ENCODE results near the gene APOL6. TPM values are rescaled to one million over a fixed set of nuclear protein-coding genes. Genes with fewer than 3 reads are reported as not detected.

APOL6 gene
- total and polyA plus RNA-seq, 9 of the 15 experiments (the other 6 are each of a cell fraction or from before 2014, with no cell fraction given), result 0.29 to 1.2 (median 0.70) TPM

DNA sequence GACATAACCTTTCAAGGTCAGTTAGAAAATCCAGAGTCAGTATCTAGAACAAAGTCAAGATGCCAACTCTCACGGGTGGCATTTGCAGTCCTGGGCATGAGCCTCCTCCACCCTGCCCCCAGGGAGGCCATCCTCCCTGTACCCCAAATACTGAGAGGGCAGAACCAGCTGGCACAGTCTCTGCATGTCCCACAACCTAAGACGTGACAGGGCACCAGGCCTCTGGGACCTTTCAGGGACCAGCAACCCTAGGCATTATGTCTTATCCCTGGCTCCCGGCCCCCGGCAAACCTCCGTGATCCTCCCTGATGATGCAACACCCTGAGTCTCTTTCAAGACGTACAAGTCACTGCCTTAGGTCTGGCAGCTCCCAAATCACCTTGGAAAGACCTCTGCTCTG lies 33.1 kb upstream of the APOL6 start (continued):
- TF ChIP-seq TCF7L2 (IDR thresholded peaks at IDR 0.05; ENCODE audit: low read depth, low read length) (no peak), ZNF253 (CRISPR knock-in tag; conservative IDR thresholded peaks at IDR 0.05) (no peak)

DNA sequence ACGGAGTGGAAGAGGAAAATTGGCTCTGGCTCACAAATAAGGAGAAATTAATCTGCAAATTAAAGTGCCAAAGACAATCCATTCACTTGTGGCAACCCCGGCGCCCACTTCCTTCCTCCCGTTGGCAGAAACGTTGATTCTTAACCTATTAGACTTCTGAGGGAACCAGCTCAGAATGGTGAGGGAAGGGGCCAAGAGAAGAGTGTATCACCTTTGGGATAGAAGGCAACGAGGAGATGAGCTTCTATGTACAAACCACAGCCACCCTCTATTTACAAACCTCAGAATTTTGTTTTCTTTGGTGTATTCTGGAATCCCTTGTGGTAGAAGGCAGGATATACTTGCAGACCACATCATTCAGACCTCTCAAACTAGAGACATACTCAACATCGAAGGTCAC lies 32.2 kb upstream of the APOL6 start:
- WGBS (ENCODE audit: insufficient coverage, low coverage, missing lambda C conversion rate), result 47% methylated on average over 3 of the region's 7 CpGs
- H3K79me2 ChIP-seq (ENCODE audit: control insufficient read depth, insufficient read depth, low read length), result no peaks in the 10 kb centered on the region

More for the DNA sequence above, 32.2 kb upstream of the APOL6 start:
- in situ Hi-C loops (cut with MboI), result loop anchor here (10.0 kb wide), 1 partner anchor 509 kb away; no protein-coding TSS in a partner anchor
- no peaks in the 10 kb centered on the region for H3K36me3 ChIP-seq (ENCODE audit: control insufficient read depth, insufficient read depth, low read length)
- DNase-seq (ENCODE audit: extremely low read depth in 1 of 4, low spot score in 3 of 4) (no peak), FAIRE-seq (no peak), ATAC-seq (no peak)
- no peak overlapping the region for H3K4me2 ChIP-seq (ENCODE audit: insufficient read depth, low read length)
- no peaks in the 10 kb centered on the region for H3K9me3 ChIP-seq (replicated peaks; ENCODE audit: control insufficient read depth, insufficient read depth, low read depth, low read length)
- H3K4me1 ChIP-seq (replicated peaks in 1 of 2; ENCODE audit: control insufficient read depth in 2 of 2, insufficient read depth in 2 of 2, low read length in 2 of 2), result peaks cover 0 to 7% of the 10 kb centered on the region in 2 experiments; a peak in 3 of 5 replicates
- intact Hi-C loops (cut with micrococcal nuclease), result no loop called here
- H4K20me1 ChIP-seq (replicated peaks; ENCODE audit: control insufficient read depth, insufficient read depth, low read length), result no peaks in the 10 kb centered on the region
- no peak overlapping the region for H3K27ac ChIP-seq (ENCODE audit: extremely low read depth, low read depth, low read length)
- peaks cover 0 to 3% of the 10 kb centered on the region in 2 experiments; a peak in 2 of 5 replicates for H3K27me3 ChIP-seq (ENCODE audit: control insufficient read depth in 2 of 2, insufficient read depth in 2 of 2, low read length in 2 of 2)
- H3K4me3 ChIP-seq, result no peak overlapping the region
- ChIA-PET CTCF (ENCODE audit: low intra/inter-chr PET ratio) (no interaction called here), POLR2A (no interaction called here)
- no TSS peak for BruUV-seq (replicated peaks)
- no peak overlapping the region for H3K9ac ChIP-seq (ENCODE audit: insufficient read depth in 1 of 2, low read depth in 2 of 2, low read length in 2 of 2)
- TF ChIP-seq TAF9B (IDR thresholded peaks at IDR 0.05; ENCODE audit: partially characterized antibody) (no peak), SIRT6 (IDR thresholded peaks at IDR 0.05; ENCODE audit: low read depth, low read length) (no peak), OTX1 (CRISPR knock-in tag; IDR thresholded peaks at IDR 0.05) (no peak), NELFE (IDR thresholded peaks at IDR 0.05; ENCODE audit: insufficient read depth, insufficient read length) (no peak), SMARCA5 (IDR thresholded peaks at IDR 0.05) (no peak), ZBTB8A (IDR thresholded peaks at IDR 0.05; ENCODE audit: partially characterized antibody) (no peak), HDAC3 (IDR thresholded peaks at IDR 0.05; ENCODE audit: borderline replicate concordance, partially characterized antibody) (no peak)
- TF ChIP-seq, protein P1, sequence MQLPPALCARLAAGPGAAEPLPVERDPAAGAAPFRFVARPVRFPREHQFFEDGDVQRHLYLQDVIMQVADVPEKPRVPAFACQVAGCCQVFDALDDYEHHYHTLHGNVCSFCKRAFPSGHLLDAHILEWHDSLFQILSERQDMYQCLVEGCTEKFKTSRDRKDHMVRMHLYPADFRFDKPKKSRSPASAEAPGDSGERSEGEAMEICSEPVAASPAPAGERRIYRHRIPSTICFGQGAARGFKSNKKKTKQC (CRISPR knock-in tag; IDR thresholded peaks at IDR 0.05), result no peak
- no peak overlapping the region for H2AFZ ChIP-seq (ENCODE audit: low read depth, low read length)
- H3K9me1 ChIP-seq (ENCODE audit: control insufficient read depth, insufficient read depth, low read length), result no peaks in the 10 kb centered on the region
